GM18519 (cell line): ENCODE measurements around the gene STOML2.

Experiments used
- ATAC-seq: cut with Tn5 transposase; IDR thresholded peaks from one replicate; pipeline ENCODE4 v1.9.1; 2021; ENCODE audit warnings: mild to moderate bottlenecking, moderate library complexity; ENCODE audit not compliant: unreplicated experiment, low FRiP score

The STOML2 gene

DNA sequence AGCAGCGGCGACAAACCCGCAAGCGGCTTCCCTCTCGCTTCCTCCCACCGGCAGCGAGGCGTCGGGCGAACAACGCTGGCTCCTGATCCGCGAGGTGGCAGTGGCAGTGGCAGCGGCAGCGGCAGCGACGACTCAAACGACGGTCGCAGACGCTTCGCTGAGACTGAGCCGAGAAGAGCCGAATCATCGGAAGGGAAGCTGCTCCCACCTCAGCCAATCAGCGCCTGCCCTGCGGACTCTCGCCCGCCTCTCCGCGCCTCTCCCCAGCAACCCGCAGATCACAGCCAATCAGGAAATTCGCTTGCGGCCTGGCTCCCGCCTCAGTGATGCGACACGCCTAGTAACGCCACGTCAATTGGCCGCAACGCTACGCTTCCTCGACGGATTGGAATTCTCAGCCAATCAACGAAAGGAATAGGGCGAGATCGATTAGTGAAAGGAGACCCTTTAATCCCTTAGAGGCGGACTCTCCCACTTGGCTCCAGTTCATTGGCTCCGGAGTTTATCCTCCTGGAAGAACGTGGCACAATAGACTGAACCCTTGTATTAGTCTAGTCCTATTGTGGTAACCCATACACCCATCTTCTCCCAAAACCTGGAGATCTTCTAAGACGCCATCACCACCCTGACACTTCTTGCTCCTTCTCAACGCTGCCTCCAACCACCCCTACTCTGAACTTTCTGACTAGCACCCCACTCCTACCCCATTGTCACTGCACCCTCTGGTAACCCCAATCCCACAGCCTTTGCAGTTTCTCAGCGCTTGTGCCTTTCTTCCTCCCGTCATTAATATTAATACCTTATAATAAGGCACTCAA, 30.3 kb downstream of the STOML2 start, which contains the start of gene VCP:
VCP (minus strand) TSS at position 165 of the 818 bp plus-strand sequence. CDS start 272 bp downstream, outside the sequence.
- peak; percentile 80 for ATAC-seq

DNA sequence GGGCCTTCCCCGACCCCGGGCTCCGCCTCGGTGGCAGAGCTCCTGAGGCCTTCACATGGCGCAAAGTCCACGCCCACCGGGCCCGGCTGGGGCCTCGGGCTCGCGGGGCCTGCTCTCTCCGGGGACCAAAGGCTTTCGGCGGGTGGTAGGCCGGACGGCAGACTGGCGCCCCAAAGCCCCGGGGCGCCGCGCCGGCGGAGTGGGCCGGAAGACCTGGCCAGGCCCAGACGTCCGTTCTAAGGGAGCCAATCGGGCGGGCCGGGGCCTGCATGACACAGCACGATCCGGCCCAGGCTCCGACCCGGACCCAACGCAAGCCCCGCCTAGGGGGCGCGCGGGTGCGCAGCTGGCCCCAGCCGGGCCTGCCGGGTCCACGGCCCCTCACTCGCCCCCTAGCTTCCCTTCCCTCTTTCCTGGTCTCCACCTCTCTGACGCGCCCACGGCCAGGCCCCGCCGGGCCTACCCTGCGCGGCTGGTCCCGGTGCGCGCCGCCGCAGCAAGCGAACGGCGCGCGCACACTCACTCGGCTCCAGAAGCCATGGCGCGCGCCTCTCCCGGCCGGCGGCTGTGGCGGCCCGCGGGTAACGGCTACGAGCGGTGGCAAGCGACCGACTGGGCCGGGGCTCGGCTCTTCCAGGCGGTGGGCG, 31.0 kb downstream of the STOML2 start:
- ATAC-seq: peak; percentile 46

DNA sequence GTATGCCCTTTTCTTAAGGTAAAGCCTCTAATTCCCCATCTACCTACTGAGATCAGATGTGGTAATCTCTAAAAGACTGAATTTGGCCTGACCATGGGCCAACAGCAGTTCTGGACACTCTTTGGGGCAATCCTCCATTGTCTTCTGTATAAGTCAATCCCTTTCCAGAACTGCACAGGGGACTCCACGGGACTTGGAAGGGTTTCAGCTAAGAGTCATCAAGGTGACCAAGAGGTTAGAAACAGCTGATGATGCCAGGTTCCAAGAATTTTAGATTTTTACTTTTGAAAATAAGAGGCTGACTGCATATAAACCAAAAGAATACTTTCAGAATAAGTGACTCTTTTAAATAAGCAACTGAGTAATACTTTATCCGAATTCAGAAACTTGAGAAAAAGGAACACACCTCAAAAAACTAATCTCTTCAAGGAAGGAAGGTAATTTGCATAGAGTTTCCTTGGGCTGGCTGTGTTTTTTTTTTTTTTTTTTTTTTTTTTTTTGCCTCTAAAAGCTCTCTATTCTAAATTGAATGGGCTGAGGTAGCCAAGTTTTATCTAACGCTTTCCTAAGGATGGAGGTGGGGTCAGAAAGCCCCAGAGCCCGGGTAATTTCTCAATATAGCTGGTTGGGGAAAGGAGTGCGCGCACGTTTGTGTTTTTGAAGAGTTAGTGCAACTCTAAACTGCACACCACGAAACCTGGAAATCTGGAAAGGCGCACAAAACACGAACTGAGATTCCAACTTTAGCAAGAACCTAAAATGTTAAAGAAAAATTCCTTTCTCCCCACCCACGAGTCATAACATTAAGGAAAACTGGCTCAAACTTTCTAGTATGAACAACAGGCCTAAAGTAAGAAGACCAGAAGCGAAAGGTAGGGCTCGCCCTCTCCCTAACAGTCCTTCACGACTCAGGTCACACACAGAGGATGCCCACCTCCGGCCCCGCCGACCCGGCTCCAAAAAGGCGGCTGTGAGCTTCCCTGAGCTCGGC, 31.8 kb downstream of the STOML2 start:
- ATAC-seq: no peak

DNA sequence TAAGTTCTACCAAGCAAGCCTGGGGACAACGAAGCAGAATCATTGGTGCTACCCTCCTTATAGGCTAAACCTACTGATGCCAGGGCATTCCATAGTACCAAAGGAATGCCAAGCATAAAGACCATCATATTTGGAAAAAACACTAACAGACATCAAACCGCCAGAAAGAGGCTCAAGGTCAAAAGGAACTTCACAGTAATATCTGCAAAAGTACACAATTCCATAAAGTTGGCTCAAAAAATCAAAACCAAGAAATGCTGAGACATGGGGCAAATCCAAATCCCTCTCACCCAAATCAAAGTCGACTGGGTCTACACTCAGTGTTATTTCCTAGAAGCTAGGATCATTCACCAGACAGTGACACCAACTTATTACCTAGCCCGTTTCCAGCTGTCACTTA, 33.9 kb downstream of the STOML2 start:
- no peak for ATAC-seq

DNA sequence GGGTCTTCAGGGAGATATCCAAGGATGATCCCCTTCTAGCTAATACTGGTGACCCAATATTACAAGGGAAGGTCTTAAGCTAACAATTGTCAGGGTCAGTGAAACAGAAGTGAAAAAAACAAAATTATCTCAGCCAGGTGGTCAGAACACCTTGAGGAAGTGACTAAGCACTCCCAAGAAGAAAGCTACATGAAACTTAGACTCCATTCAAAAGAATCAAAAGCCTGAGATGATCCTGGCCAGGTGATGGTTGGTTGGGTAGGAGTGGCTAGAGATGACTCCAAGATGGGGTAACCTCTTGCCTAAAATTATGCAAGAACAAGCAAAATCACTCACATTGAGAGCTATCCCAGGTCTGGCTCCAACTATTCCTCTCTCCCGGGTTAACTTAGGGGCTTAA, 35.9 kb downstream of the STOML2 start:
- no peak for ATAC-seq

DNA sequence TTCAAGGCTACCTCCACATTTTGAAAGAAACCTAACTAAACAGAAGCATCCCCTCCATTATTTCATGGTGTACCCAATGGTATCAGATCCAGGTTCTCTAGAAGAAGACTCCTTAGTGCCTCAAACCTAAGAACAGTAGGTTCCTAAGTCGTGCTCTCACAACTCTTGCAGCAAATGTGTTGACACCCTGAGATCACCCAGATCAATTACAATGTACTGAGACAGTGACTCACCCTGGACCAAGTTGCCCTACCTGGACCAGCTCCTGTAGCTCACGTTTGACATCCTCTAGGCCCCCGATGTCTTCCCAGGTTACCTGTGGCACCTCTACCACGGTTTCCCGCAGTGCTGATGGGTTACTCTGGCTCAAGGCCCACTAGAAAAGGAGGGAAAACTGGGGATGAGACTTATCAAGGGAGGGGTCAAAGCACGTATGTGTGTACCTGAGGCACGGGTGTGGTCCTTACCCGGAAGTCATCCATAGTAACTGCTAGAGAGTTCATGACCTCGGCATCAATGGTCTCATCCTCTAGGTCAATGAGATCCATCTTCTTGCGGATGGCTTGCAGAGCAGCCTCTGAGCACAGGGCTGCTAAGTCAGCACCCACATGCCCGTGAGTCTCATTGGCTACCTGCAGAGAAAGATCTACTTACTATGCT, 42.3 kb downstream of the STOML2 start:
- no peak for ATAC-seq

DNA sequence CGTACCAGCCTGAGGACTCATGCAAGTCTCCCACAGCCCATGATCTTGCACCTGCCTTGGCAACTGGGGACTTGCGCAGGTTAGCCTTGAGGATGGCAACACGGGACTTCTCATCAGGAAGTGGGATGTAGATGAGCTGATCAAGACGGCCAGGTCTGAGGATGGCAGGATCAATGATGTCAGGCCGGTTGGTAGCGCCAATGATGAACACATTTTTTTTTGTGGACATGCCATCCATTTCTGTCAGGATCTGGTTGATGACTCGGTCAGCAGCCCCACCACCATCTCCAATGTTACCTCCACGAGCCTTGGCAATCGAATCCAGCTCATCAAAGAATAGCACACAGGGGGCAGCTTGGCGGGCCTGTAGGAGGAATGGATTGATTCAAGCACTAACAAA, 43.5 kb downstream of the STOML2 start:
- no peak for ATAC-seq

DNA sequence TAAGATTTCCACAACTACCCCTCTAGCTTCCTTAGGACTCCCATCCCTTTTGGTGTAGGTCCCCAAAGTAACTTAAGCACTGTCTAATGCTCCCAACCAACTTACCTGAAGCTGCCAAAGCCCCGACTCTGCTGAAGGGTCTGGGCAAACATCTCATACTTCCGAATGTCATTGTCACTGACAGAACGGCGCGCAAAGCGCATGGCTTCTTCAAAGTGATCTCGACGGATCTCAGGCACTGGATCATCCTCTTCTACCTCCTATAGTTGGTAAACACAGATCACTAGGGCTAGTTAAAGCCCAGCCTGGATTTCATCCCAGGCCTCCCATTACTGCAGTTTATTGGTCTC, 45.7 kb downstream of the STOML2 start:
- no peak for ATAC-seq

DNA sequence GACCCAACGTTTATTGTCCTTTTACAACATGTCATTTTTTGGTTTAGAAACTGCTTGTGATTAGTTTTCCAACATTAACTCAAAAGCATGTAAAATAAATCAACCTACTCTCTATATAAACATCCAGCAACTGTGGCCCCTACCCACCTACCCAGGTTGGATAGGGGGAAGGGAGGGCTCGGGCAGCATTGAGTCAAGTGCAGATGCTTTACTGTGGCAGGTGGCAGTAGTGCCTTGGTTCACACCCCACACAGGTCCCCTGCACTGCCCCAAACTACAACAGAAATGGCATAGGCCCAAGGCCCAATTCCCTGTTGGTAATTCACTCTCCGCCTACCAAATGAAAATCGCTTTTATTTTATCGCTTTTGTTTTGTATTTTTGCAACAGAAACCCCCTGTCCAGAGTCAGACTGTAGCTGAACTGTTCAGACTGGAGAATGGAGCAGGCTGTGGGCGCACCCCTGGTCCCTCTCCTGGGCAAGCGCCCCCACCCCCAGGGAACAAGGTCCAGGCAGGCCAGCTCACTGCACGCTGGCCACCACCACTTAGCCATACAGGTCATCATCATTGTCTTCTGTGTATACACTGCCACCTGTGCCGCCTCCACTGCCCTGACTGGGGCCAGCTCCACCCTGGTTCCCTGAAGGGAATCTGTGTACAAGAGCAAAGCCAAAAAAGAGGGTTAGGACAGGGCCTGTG, 46.2 kb downstream of the STOML2 start:
- ATAC-seq: no peak

DNA sequence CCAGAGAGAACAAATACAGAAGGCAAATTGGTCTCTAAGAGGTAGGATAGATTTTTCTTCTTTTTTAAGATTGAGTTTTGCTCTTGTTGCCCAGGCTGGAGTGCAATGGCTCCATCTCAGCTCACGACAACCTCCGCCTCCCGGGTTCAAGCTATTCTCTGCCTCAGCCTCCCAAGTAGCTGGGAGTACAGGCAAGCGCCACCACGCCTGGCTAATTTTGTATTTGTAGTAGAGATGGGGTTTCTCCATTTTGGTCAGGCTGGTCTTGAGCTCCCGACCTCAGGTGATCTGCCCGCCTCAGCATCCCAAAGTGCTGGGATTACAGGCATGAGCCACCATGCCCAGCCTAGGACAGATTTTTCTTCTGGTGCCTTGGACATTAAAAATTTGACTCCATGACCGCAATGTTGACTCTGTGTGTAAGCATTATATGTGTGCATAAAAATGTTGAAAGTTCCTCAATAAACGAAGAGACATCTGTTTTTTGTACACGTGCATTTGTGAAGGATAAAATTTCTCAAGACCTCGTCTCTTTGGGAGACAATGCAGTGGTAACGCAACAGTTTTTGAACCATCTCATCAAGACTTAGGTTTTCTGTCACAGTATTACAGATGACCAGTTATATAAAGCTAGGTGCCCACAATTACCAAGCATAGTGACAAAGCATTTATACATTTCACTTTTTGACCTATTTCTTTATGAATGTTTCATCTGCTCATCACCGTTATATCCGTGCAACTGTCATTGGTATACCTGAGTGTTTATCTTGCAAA, 47.9 kb downstream of the STOML2 start:
- ATAC-seq: no peak

DNA sequence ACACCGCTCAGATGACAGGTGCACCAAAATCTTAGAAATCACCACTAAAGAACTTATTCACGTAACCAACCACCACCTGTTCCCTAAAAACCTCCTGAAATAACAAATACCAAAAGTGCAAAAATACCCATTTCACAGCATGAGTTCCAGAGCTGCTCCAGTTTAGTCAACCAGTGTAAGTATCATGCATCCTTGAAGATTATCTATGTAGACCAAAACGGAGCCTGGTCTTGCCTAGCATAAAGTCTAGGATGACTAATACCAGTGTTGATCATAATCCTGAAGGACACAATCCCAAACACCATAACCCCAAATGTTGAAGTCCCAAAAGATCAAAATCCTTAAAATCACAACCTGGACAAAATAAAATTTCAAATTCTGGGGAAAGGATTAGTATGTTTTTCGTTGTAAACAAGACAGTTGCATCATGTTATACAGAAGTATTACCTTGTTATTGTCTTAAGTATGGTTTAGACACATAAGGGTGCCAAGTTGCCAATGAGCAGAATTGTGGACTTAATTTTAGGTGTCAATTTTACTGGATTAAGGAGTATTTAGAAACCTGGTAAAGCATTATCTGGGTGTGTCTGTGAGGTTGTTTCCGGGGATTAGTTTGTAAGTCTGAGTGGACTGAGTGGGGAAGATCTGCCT, 48.6 kb downstream of the STOML2 start:
- ATAC-seq: no peak

DNA sequence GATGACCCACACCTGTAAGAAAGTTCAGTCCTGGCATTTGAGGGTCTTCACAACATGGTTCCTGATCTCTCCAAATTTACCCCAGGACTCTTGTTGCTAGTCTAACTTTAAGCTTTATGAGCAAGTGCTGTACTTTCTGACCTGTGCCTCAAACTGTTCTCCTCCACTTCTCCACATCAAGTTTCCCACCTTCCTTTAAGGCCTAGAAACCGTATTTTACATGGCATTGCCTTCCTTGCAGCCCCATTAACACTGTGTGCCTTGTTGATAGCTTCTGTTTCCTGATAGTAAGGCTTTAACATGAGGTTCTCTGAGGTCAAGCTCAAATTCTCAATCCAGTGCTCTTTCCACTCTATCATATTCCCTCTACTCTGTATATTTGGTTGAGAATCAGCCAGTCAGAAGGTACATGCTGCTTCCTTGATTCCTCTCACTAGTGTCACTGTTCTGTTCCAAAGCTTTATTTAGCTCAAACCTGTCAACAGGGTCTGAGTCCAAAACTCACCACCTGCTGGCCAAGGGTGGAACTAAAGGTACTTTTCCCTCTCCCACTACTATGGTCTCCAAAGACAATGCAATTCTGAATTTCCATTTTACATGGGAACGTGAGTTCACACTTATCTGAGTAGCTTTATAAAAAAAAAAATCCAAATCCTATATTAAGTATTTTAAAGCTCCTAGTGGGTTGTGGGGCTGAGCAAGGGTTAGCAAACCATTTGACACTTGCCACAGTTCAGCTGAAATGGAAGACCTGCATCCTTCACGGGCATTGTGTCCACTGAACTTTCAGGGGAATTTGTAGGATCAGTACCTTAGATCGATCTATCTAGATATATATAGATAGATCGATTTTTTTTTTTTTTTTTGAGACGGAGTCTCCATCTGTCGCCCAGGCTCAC, 51.6 kb downstream of the STOML2 start:
- ATAC-seq: no peak
